Activated CD8-positive, alpha-beta T cell treated with anti-CD3 and anti-CD28 coated beads for 36 hours (primary cell): ENCODE results near the gene ZDHHC18. TPM values are rescaled to one million over a fixed set of nuclear protein-coding genes. Genes with fewer than 3 reads are reported as not detected.

ENCODE experiments used
- ATAC-seq: fragments of 200-7000 bp; cut with Tn5 transposase; one replicate; pipeline ENCODE4 v1.10.0; 2021; ENCODE audit warnings: mild to moderate bottlenecking, moderate library complexity
- CTCF ChIA-PET: fragments of 350-600 bp; sonication (Branson Sonifier 250); formaldehyde crosslinking; loops from one replicate; lab custom pipeline; 2021; ENCODE audit warnings: antibody characterized with exemption; lab: Charles Lee
- POLR2A ChIA-PET: fragments of 350-600 bp; sonication (Branson Sonifier 250); formaldehyde crosslinking; loops from one replicate; lab custom pipeline; 2021; ENCODE audit warnings: antibody characterized with exemption; lab: Charles Lee
- DNase-seq: peaks from one replicate; pipeline ENCODE4 v3.0.0-alpha.2; 2020
- H3K27ac Mint-ChIP-seq: one replicate; pipeline ENCODE4 v1.8.0; 2021; ENCODE audit warnings: mild to moderate bottlenecking, mixed read lengths
- H3K27me3 Mint-ChIP-seq: one replicate; pipeline ENCODE4 v1.8.0; 2021; ENCODE audit warnings: mixed read lengths
- H3K36me3 Mint-ChIP-seq: one replicate; pipeline ENCODE4 v1.8.0; 2021; ENCODE audit warnings: low read depth, mixed read lengths
- H3K4me1 Mint-ChIP-seq: one replicate; pipeline ENCODE4 v1.8.0; 2021; ENCODE audit warnings: low read depth, mixed read lengths
- H3K4me3 Mint-ChIP-seq: one replicate; pipeline ENCODE4 v1.8.0; 2021; ENCODE audit warnings: mild to moderate bottlenecking, moderate library complexity, mixed read lengths
- H3K9me3 Mint-ChIP-seq: one replicate; pipeline ENCODE4 v1.8.0; 2021; ENCODE audit warnings: mixed read lengths
- CTCF ChIP-seq: fragments of 200-600 bp; IDR thresholded peaks from one replicate; pipeline ENCODE4 v1.8.0; 2022; ENCODE audit warnings: antibody characterized with exemption, mild to moderate bottlenecking
- intact Hi-C: fragments of 100-400 bp; cut with micrococcal nuclease; formaldehyde crosslinking; loops from one replicate; pipeline ENCODE4 v1.10.0; 2022
- total RNA-seq, 2 experiments: library from RNA; stranded (reverse); gene quantifications; one replicate each; pipeline ENCODE4 v1.2.3, GENCODE V29; 2021

The ZDHHC18 gene, protein sequence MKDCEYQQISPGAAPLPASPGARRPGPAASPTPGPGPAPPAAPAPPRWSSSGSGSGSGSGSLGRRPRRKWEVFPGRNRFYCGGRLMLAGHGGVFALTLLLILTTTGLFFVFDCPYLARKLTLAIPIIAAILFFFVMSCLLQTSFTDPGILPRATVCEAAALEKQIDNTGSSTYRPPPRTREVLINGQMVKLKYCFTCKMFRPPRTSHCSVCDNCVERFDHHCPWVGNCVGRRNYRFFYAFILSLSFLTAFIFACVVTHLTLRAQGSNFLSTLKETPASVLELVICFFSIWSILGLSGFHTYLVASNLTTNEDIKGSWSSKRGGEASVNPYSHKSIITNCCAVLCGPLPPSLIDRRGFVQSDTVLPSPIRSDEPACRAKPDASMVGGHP
- 10 to 100 TPM; 55.0 to 61.3 TPM for total RNA-seq

DNA sequence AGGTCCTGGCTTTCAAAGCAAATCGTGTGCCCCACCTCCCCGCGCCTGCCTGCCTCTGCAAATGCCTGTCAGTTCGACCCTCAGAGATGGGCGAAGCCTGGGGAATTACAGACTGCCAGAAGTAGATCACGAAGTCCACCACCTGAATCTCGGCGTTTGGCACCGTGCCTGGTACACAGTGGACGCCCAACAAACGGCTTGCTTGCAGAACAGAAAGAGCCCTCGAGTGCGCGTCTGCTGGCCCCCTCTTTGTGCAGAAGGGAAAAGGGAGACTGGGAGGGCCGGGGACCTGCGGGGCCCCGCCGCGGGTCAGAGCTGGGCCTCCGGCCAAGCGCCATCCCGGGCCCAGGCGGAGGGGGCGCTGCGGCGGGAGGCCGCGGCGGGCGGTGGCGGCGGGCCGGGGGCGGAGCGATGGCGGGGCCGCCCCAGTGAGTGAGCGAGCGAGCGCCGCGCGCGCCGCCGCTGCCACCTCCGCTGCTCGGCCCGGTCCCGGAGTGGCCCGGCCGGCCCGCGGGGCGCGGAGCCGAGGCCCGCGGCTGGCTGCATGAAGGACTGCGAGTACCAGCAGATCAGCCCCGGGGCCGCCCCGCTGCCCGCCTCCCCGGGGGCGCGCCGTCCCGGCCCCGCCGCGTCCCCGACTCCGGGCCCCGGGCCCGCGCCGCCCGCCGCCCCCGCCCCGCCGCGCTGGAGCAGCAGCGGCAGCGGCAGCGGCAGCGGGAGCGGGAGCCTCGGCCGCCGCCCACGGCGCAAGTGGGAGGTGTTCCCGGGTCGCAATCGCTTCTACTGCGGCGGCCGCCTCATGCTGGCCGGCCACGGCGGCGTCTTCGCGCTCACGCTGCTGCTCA, at the start of gene ZDHHC18:
Gene ZDHHC18 (plus strand): TSS at position 428 of the 845 bp plus-strand sequence. CDS start 117 bp downstream, at position 545.
- ATAC-seq (peak; percentile 84), DNase-seq (peak; percentile 69)
- POLR2A ChIA-PET = interaction anchor here (1.0 to 1.9 kb wide), 2 partner anchors 12 to 15 kb away, joined by 3 to 7 read pairs; no protein-coding TSS in a partner anchor
- peaks cover 35% of the 10 kb centered on the region for H3K36me3 Mint-ChIP-seq
- intact Hi-C loops = no loop called here
- H3K9me3 Mint-ChIP-seq = no peaks in the 10 kb centered on the region
- peaks cover 45% of the 10 kb centered on the region for H3K4me1 Mint-ChIP-seq
- peak within 1 kb of the TSS; percentile 96 for H3K27ac Mint-ChIP-seq
- CTCF ChIA-PET = interaction anchor here (1.0 to 2.8 kb wide), 5 partner anchors 8 to 36 kb away, joined by 4 to 27 read pairs (median 5); no protein-coding TSS in a partner anchor
- H3K4me3 Mint-ChIP-seq = peak within 1 kb of the TSS; percentile 100
- no peaks in the 10 kb centered on the region for H3K27me3 Mint-ChIP-seq
- TF ChIP-seq CTCF = no peak

DNA sequence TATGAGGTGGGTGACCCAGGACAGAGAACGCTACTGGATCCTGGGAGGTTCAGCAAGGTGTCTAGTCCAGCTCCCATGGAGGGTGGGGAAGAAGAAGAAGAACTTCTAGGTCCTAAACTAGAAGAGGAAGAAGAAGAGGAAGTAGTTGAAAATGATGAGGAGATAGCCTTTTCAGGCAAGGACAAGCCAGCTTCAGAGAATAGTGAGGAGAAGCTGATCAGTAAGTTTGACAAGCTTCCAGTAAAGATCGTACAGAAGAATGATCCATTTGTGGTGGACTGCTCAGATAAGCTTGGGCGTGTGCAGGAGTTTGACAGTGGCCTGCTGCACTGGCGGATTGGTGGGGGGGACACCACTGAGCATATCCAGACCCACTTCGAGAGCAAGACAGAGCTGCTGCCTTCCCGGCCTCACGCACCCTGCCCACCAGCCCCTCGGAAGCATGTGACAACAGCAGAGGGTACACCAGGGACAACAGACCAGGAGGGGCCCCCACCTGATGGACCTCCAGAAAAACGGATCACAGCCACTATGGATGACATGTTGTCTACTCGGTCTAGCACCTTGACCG, 47.3 kb upstream of the ZDHHC18 start:
- CTCF ChIA-PET = interaction anchor here (1.0 to 4.6 kb wide), 3 partner anchors 10 to 87 kb away, joined by 3 to 27 read pairs (median 3); partner anchors contain the start of gene PIGV
- POLR2A ChIA-PET = interaction anchor here (0.6 to 2.2 kb wide), 7 partner anchors 9 to 103 kb away, joined by 3 to 7 read pairs (median 4); partner anchors contain the start of gene PIGV
- peaks cover 31% of the 10 kb centered on the region for H3K4me1 Mint-ChIP-seq
- no peaks in the 10 kb centered on the region for H3K27me3 Mint-ChIP-seq
- TF ChIP-seq CTCF = no peak
- H3K9me3 Mint-ChIP-seq = no peaks in the 10 kb centered on the region
- intact Hi-C loops = no loop called here
- ATAC-seq = no peak
- DNase-seq = no peak
- no peak overlapping the region for H3K4me3 Mint-ChIP-seq
- H3K27ac Mint-ChIP-seq = peak overlapping the region; percentile 4
- peaks cover 62% of the 10 kb centered on the region for H3K36me3 Mint-ChIP-seq

GRCh38 chr1:26780344-26780957, 46.0 kb upstream of the ZDHHC18 start:
- peak; percentile 29 for DNase-seq
- peak overlapping the region; percentile 47 for H3K27ac Mint-ChIP-seq
- intact Hi-C loops = no loop called here
- no peak for TF ChIP-seq CTCF
- CTCF ChIA-PET = interaction anchor here (1.4 to 2.3 kb wide), 2 partner anchors 78 to 178 kb away, joined by 6 to 9 read pairs; no protein-coding TSS in a partner anchor
- H3K9me3 Mint-ChIP-seq = no peaks in the 10 kb centered on the region
- H3K36me3 Mint-ChIP-seq = peaks cover 50% of the 10 kb centered on the region
- H3K4me3 Mint-ChIP-seq = no peak overlapping the region
- H3K4me1 Mint-ChIP-seq = peaks cover 43% of the 10 kb centered on the region
- no peak for ATAC-seq
- H3K27me3 Mint-ChIP-seq = no peaks in the 10 kb centered on the region
- POLR2A ChIA-PET = interaction anchor here (1.1 to 2.2 kb wide), 4 partner anchors 8 to 82 kb away, joined by 4 to 7 read pairs (median 5); partner anchors contain the start of gene PIGV

GRCh38 chr1:26781206-26781825, 45.2 kb upstream of the ZDHHC18 start:
- Mint-ChIP-seq H3K4me3 (no peak overlapping the region), H3K4me1 (peaks cover 51% of the 10 kb centered on the region), H3K9me3 (no peaks in the 10 kb centered on the region), H3K27me3 (no peaks in the 10 kb centered on the region), H3K36me3 (peaks cover 42% of the 10 kb centered on the region), H3K27ac (peak overlapping the region; percentile 43)
- intact Hi-C loops = no loop called here
- ChIA-PET CTCF (interaction anchor here (1.4 to 2.3 kb wide), 3 partner anchors 9 to 179 kb away, joined by 6 to 9 read pairs (median 6); no protein-coding TSS in a partner anchor), POLR2A (interaction anchor here (0.7 to 2.1 kb wide), 7 partner anchors 31 to 234 kb away, joined by 3 to 6 read pairs (median 3); no protein-coding TSS in a partner anchor)
- ATAC-seq (peak; percentile 28), DNase-seq (no peak)
- TF ChIP-seq CTCF = no peak
